M059J (cell line): Measurements from ENCODE around the gene NR6A1. TPM values are rescaled to one million over a fixed set of nuclear protein-coding genes. Genes with fewer than 3 reads are reported as not detected.

Experiments used
- DNase-seq: peaks from one replicate; pipeline ENCODE4 v3.0.0-alpha.2; 2012; ENCODE audit warnings: low read depth
- total RNA-seq: library from RNA; depleted of rRNA; stranded (reverse); fragments of >200 nt; shearing (Covaris generic); gene quantifications from 2 replicates; pipeline ENCODE4 v1.2.3, GENCODE V29; 2014

NR6A1 gene
- total RNA-seq, 1 experiment from 2014 or later: 1.4 TPM

DNA sequence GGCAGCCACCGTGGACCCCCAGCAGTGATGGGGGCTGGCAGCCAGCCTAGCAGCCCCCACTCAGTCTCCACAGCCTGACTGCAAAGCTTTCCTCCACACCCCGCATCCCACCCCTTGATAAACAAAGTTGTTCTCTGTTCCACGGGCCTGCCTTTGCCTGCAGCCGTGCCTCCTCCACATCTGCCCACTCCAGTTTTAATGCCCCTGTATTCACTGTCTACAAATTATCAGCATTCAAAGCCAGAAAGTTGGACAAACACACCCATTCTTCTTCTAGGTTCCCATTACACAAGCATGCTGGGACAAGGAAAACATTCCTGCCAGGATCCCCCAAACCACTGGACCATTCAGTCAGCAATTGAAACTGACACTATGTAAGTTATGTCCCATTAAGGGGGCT, 240.9 kb downstream of the NR6A1 start:
- no peak for DNase-seq

DNA sequence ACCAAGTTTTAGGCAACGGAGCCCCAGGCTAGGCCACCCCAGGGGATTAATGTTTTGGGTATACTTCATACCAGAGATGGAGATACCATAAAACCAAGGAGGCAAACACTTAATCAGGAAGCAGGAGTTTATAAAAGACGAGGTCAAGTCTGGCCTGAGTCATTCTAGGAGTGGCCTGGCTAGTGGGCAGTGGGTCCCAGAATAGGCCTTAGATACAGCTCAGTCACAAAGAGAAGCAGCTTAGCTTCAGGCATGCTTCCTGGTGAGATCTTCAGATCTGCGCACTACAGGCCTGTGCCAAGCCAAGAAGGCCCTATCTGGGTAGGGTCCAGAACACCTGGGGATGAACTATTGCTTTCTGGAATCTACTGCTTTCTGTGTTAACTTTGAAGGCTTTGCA, 243.3 kb downstream of the NR6A1 start:
- DNase-seq: peak; percentile 88

DNA sequence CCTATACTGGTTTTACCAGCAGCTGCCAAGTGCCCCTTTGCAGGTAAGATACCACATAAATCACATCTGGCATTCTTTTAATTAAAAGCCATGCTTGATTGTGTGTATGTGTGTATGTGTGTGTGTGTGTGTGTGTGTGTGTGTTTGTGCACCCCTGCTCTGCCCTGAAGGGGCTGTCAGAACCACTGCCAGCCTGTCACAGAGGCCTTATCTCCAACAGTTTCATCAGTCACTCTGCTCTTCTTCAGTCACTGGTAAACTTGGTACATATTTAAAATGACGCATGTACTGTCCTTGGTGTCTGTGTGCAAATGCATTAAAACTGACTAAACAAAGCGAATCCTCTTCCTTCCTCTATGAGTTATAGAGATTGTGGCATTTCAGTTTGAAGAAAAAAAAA, 244.9 kb downstream of the NR6A1 start:
- DNase-seq: no peak

DNA sequence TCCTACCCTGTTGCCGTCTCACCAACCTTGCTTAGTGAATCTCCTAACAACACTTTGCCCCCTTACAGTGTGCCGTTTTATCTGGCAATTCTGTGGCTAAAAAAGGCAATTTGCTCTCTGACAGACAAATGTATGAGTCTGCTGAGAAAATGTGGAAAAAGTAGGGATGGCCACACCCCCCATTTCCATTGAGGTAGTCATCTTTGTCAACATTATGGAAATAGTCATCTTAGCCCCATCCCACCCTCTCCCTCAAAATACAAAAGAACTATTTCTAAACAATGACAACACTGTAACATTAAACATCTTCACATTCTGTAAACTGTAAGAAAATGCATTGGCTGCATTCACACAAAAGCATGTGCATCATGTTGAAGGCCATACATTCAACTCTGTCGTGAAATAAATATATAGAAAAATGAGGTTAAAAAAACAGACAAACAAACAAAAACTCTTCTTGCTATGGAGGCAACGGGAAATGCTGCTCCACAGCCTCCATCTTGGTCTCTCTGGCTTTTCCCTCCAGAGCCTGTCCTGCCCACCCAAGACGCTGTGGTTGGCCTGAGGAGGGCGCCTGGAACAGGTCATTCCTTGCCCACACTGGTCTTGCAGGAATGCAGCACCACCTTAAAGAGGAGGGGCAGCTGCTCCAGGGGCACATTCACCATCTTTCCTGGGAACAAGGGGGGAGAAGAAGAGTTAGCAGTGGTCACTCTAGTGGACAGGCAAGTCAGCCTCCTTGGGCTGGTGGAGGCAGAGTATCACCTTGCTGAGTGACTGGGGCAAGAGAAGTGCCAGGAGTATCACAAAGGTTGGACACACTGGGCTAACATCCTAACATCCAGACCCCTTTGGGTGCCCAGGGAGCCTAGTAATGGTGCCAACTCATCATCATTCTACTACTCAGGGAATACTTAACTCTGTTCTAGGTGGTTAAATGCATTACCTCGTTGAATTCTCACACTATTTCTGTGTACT, 248.7 kb downstream of the NR6A1 start:
- DNase-seq: no peak

DNA sequence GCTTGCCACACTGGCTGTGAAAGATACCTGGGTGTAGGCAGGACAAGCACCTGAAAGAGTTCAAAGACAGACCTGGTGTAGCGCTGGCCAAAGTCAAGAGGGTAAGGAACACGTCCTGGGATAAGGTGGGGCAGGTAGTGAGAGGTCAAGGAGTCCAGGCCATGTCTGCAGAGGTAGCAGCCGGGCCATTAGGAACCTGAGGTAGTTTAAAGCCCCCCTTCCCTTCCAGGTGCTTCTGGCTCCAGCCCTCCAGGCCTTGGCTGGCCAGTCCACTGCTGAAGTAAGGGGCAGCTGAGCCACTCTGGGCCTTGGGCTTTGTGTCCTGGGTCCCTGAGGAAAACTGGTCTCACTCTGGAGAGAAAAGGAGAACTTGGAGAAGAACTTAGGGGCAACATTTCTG, 250.0 kb downstream of the NR6A1 start:
- DNase-seq: no peak

DNA sequence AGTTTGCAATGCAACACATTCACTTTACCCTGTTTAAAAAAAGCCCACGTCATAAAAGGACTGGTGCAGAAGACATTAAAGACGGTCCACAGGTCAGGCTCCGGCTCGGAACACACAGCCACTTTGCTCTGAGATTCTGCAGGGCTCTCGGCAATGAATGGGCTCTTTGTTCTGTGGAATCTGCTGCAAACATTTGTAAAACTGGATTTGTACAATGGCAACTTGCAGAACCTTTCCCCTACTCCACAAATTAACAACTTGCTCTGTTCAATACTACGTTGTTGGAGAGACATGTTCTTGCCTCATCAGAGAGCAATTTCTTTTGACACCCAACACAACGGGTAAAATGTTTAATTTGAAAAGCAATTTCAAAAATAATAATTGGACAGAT, 250.9 kb downstream of the NR6A1 start:
- DNase-seq: no peak

DNA sequence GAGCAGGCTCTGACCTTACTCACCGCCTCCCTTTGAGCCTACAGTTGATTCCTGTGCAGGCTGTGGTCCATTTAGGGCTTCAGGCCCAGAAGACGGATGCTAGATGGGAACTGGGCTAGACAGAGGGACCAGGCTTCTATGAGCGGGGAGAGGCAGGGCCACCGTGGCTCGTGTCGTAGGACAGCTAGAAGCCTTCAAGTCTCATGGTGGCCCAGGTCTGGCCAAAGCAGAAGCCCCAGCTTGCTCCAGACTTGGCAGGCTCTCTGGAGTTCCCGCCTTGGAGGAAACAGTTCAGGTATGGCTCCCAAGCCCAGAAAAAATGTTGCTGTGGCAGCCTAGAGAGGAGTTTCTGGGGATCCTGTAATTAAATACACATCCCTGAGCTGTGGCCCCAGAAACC, 253.0 kb downstream of the NR6A1 start:
- DNase-seq: no peak

DNA sequence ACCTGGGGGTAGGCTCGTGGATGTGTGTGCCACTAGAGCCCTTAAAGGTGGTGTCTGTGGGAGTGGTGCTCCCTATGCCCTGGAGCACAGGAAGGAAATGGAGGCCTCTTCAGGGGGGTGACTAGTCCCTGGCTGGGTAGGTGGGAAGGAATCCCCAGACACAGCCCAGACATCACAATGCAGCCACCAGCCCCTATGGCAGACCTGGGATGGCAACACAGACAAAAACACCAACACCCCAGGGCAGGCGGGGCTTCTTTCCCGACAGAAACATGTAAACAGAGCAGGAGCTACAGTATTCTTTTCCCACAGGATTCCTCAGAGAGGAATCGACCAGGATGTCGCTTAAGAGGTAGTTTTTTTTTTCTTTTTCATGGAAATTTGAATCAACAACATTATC, 253.5 kb downstream of the NR6A1 start:
- DNase-seq: no peak

DNA sequence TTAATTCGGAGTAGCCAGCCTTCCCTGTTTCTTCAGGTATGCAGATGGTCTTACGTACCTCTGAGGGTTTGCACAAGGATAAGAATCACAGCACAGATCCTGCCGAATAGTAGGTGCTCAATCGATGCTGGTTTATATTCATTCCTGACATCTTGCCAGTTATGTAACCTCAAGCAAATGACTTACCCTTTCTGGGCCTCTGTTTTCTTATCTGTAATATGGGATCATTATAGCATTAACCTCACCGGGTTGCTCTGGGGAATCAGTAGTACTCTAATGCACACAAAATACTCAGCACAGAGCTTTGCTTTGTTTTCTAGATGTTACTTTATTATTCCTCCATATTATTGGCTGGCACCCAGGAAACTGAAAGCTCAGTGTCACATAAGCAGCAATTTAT, 256.2 kb downstream of the NR6A1 start:
- no peak for DNase-seq

DNA sequence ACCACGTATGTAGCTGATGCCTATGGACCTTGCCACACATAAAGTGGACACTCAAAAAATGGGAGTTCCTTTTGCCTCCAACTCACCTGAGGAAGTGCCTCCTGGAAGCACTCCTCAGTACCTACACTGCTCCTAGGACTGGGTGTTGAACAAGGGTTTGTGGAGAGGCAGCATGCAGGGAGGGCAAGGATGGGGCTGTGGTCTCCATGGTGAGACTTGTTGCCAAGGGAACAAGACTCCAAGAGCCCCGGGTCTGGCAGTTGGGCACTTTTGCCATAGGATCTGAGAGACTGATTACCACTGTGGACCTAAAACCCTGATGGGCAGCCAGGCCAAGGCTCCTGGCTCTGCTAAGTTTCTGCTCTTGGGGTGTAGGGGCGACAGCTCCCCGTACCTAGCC, 257.0 kb downstream of the NR6A1 start:
- no peak for DNase-seq

DNA sequence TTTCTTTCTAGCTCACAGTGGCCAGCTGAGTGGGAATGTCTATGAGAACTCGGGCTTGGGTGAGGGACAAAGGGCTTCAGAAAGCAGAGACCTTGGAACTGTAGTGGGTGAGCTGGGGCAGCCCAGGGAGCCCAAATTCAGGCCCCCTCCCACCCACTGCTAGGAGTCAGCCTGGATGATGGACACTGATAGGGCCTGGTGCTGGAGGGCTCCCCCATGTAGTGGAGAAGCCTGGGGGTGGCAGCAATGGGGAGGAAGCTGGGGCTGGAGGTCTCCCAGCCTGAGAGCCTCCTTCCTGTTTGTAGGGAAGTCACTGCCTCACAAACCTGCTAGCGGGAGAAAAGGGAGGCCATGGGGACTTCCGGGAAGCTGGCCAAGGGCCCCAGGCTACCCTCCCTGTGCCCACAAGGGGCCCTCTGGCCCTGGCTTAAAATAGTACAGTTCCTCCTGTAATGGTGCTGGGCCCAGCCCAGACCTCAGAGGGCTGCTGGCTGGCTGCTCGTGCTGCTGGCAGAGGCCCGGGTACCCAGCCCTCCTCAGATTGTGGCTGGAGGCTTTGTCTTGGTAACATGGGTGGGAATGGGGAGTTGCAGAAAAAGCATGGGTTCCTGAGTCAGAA, 257.6 kb downstream of the NR6A1 start:
- DNase-seq: peak; percentile 73

DNA sequence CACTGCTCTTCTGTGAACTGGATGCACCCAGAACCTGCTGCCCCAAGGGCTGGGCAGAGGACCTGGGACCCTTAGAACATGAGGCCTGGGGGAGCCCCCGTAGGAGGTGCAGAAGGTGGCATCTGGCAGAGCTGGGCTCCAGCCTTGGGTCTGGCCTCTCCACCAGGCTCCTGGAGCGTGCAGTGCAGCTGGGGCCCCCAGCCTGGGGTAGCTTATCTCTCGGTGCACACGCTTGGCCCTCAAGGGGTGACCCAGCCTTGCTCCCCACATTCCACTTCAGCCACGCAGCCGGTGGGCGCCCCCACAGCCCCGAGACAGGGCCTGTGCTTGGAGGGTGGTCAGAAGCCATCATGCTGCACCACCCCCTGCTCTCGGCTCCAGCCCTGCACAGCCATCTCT, 258.3 kb downstream of the NR6A1 start:
- DNase-seq: no peak

DNA sequence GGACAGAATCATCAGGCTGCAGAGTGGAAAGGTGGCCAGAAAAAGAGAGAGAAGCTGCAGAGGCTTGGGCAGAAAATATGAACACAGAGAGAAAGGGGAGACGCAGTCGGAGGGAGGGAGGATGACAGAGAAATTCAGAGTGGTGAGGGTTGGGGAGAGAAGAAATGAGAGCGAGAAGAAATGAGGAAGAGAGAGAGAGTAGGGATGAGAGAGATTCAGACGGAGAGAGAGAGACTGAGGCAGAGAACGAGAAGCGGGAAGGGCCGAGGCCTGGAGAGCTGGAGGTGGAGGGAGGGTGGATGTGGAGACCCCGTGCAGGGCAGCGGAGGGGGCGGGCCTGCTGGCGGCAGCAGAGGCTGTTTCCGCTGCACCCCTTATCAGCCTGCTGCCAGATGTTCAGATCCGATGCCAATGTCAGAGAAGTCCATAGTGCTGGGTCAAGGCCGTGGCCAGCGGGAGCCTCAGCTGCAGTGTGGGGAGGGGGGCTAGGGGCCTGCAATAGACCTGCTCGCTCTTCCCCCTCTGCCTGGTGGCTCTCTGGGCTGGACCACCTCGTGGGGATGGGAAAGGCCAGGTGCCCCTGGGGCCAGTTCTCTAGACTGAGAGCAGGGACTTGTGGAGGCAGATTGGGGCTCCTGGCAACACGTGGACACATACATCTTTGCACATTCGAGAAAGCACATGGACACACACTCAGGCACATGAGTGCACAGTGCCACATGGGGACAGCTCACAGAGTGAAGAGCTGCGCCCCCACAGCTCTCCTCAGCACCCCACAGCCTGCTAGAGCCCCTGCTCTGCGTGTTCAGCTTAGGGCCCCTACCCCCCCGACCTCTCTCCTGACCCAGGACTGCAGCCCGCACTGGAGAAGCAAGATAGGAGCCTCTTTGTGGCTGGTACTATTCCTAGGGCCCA, 259.0 kb downstream of the NR6A1 start:
- DNase-seq: no peak

DNA sequence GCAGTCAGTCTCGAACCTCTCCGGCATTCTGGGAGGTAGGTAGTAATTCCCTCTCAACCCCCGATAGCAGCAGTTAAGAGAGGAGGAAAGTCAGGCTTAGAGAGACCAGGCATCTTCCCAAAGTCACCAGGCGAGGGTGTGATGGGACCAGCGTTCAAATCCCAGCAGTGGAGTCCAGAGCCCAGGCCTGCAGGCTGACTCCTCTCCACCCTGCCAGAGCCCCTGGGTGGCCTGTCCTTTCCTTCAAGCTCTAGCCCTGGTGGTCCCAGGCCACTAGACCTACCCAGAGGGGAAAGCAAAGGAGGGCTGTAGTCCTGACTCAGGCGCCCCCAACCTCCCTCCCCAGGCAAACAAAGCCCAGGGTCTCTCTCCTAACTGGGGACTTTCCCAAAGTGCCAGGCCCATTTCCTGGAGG, 259.7 kb downstream of the NR6A1 start:
- DNase-seq: peak; percentile 41

DNA sequence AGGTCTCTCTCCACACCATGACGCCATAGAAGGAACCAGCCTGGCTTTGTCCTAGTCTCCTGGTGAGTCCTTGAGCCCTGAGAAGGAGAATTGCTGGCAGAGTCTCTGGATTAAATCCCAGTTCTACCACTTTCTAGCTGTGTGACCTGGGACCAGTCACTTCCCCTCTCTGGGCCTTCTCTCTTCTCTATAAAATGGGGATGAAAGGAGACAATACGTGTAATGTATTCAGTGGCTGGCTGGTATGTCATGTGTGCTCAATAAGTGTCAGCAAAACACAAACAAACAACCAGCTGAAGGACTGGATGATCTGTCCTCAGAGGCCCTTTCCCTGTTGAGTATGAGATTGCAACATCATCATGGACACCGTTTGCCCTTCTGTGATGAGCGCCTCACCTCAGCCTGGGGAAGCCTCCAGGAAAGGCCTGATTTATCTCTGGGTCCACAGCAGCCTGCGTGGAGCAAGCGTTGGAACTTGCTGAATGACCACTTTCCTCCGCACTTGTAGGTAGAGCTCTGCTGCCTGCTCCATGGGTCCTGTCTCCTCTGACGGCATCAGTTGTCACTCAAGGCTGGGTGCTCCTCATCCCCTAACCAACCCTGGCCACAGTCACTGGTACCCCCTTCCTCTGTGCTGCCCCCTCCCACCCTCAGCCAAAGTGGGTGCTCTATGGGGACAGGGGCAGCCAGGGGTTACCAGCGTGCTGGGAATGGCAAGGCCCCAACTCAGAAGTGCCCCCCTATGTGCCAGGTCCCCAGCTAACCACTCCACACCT, 260.3 kb downstream of the NR6A1 start:
- peak; percentile 46 for DNase-seq

DNA sequence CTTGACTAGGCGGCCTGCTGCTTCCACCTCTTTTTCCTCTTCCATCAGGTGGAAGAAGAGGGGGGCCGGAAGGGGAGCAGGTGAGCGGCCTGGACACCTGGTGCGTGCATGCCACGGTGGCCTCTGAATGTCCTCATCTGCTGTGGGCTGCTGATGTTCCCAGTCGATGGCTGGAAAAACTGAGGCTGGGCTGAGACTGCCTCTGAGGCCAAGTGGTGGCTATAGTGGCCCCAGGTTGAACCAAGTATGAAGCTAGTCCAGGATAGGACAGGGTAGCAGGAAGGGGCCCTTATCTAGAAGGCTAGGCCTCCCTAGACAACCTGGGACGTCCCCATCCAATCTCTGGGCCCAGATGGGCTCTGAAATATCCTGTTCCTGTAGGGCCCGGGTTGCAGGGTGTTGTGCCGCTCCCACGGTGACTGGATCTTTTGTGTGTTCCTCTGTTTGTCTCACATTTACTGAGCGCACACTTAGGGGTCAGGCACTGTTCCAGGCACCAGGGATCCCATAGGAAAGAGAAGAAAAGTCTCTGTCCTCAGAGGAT, 263.2 kb downstream of the NR6A1 start:
- DNase-seq: no peak

DNA sequence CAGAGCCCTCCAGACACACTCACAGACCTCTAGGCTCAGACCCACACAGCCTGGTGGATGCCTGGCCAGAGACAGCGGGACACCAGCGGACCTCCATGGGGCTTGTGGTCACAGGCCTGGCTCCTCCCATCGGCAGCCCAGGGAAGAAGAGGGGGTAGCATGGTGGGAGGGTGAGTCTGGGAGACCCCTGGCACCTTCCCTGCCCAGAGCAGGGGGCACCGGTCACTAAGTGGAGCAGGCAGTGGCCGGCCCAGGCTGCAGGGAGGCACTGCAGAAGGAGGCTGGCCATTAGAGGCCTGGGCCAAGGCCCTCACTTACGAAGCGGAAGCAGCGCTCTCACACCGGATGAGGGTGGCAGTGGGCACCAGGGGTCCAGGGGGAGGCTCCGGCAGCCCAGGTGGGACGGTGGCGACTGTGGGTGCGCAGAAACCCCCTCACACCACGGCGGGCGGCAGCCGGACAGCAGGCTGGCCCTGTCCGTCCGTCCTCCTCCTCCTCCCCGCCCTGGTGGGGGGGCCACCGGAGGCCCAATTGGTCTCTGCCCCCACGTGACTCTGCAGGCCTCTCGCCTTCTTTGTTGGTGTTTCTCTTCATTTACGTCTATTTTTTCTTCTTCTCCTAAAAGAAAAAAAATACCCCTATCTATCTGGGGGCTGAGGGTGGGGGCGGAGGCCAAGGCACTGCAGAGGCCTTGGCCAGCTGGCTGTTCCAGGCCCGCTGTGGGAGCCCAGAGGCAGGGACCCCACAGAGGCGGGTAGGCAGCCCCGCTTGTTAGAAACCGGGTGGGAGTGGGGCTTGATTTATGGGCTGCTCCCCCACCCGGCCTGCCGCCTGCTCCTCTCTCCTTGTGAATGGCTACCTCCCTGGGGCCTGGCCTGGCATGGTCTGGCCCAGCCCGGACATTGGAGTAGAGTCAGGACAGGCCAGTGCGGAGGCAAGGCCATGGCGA, 263.9 kb downstream of the NR6A1 start, which contains the start of gene NR5A1:
NR5A1 (minus strand) TSS at position 469 of the 949 bp plus-strand sequence. CDS start 4,004 bp downstream, outside the sequence.
- DNase-seq: no peak

DNA sequence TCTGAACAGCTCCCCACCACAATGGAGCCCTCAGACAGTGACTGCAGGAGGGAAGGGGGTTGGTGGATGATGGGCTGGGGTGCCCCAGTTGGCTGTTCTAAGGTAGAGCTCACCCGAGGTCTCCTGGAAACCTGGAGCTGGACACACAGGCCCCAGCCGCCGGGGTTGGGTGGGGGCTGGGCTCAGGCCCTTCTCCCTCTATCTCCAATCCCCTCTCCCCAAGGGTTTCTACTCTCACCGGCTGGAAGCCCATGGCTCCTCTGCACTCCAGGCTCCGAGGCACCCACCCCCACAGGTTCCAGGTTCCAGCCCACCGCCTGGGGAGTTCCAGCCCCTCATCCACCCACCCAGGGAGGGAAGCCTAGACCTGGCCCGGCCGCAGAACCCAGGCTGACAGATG, 264.7 kb downstream of the NR6A1 start:
- no peak for DNase-seq

DNA sequence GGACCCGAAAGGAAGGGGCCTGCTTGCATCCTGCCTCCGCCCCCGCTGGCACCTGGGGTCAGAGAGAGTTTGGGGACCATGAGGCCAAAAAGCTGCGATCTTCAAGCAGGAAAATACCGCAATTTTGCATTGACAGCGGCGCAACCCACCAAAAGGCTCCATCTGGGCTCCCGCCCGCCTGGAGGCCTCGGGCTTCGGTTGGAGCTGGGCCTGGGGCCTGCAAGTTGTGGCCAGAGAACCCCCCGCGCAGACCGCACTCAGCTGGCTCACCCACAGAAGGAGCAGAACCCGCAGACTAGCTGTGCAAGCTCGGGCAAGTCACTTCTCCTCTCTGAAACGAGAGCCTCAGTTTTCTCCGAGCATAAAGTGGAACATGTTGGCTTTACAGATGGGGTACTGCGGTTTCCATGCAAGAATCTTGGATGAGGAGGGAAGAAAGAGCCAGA, 265.2 kb downstream of the NR6A1 start:
- DNase-seq: no peak
